ENCODE measurements around the gene CHST9. TPM values are rescaled to one million over a fixed set of nuclear protein-coding genes. Genes with fewer than 3 reads are reported as not detected.

CHST9 gene
- total and polyA plus RNA-seq, 10 of the 15 experiments (the other 5 are each of a cell fraction or from before 2014, with no cell fraction given): 0.34 TPM; not detected in 9

GRCh38 chr18:27081701-27082100, 103.4 kb downstream of the CHST9 start:
- ChIA-PET CTCF (no interaction called here), POLR2A (no interaction called here), RAD21 (ENCODE audit: unreplicated experiment) (no interaction called here), SMC1A (ENCODE audit: uncharacterized antibody, unreplicated experiment) (interaction anchor here (0.5 kb wide), 1 partner anchor 38 kb away, joined by 3 read pairs; no protein-coding TSS in a partner anchor)
- Histone ChIP-seq H3K79me2 (ENCODE audit: control insufficient read depth, insufficient read depth, low read length) (no peaks in the 10 kb centered on the region), H3K27ac (ENCODE audit: control insufficient read depth, insufficient read depth) (no peak overlapping the region), H3K4me2 (ENCODE audit: control insufficient read depth, insufficient read depth) (no peak overlapping the region), H3K9ac (ENCODE audit: control insufficient read depth, insufficient read depth, low read length) (no peak overlapping the region), H4K20me1 (ENCODE audit: control insufficient read depth, insufficient read depth) (no peaks in the 10 kb centered on the region), H3K4me3 (no peak overlapping the region), H3K4me1 (ENCODE audit: control insufficient read depth, insufficient read depth, low read length) (no peaks in the 10 kb centered on the region), H3K27me3 (replicated peaks in 1 of 2; ENCODE audit: control insufficient read depth in 2 of 2, insufficient read depth in 2 of 2, low read length in 1 of 2) (no peaks in the 10 kb centered on the region; a peak in 1 of 4 replicates), H3K36me3 (ENCODE audit: control insufficient read depth in 2 of 2, insufficient read depth in 2 of 2, low read length in 1 of 2) (no peaks in the 10 kb centered on the region), H2AFZ (ENCODE audit: control insufficient read depth, low read depth, low read length) (no peak overlapping the region), H3K9me3 (replicated peaks; ENCODE audit: control insufficient read depth, insufficient read depth, low read length) (no peaks in the 10 kb centered on the region)
- intact Hi-C loops (cut with micrococcal nuclease; ENCODE audit: unreplicated experiment) (no loop called here), in situ Hi-C loops (cut with MboI) (no loop called here)
- TF ChIP-seq YY1 (IDR thresholded peaks at IDR 0.05; ENCODE audit: low read depth, low read length) (no peak), ZNF217 (IDR thresholded peaks at IDR 0.05) (no peak), SIN3A (IDR thresholded peaks at IDR 0.05; ENCODE audit: low read depth, low read length) (no peak)
- 79% methylated on average over 1 of the region's 1 CpG for WGBS (ENCODE audit: insufficient coverage, insufficient replicate concordance, low lambda C conversion rate, missing lambda C conversion rate)
- DNase-seq (ENCODE audit: low read depth, low spot score) (no peak), ATAC-seq (no peak), FAIRE-seq (no peak)
- no TSS peak for BruUV-seq (replicated peaks)

- no peak overlapping the region for H3K27ac ChIP-seq (ENCODE audit: control insufficient read depth, insufficient read depth)
- no peaks in the 10 kb centered on the region for H3K79me2 ChIP-seq (ENCODE audit: control insufficient read depth, insufficient read depth, low read length)
- H2AFZ ChIP-seq (ENCODE audit: control insufficient read depth, low read depth, low read length): no peak overlapping the region
- no peaks in the 10 kb centered on the region for H3K9me3 ChIP-seq (replicated peaks; ENCODE audit: control insufficient read depth, insufficient read depth, low read length)
- ChIA-PET POLR2A (no interaction called here), CTCF (no interaction called here), SMC1A (ENCODE audit: uncharacterized antibody, unreplicated experiment) (no interaction called here), RAD21 (ENCODE audit: unreplicated experiment) (no interaction called here)
- WGBS (ENCODE audit: insufficient coverage, insufficient replicate concordance, low lambda C conversion rate, missing lambda C conversion rate): 70% methylated on average over 3 of the region's 3 CpGs
- intact Hi-C loops (cut with micrococcal nuclease; ENCODE audit: unreplicated experiment) (no loop called here), in situ Hi-C loops (cut with MboI) (no loop called here)
- H3K36me3 ChIP-seq (ENCODE audit: control insufficient read depth in 2 of 2, insufficient read depth in 2 of 2, low read length in 1 of 2): no peaks in the 10 kb centered on the region
- no peaks in the 10 kb centered on the region for H3K4me1 ChIP-seq (ENCODE audit: control insufficient read depth, insufficient read depth, low read length)
- DNase-seq (ENCODE audit: low read depth, low spot score) (no peak), ATAC-seq (no peak), FAIRE-seq (no peak)
- H3K9ac ChIP-seq (ENCODE audit: control insufficient read depth, insufficient read depth, low read length): no peak overlapping the region
- no TSS peak for BruUV-seq (replicated peaks)
- H4K20me1 ChIP-seq (ENCODE audit: control insufficient read depth, insufficient read depth): no peaks in the 10 kb centered on the region
- no peak overlapping the region for H3K4me2 ChIP-seq (ENCODE audit: control insufficient read depth, insufficient read depth)
- H3K4me3 ChIP-seq: no peak overlapping the region
- H3K27me3 ChIP-seq (replicated peaks in 1 of 2; ENCODE audit: control insufficient read depth in 2 of 2, insufficient read depth in 2 of 2, low read length in 1 of 2): no peaks in the 10 kb centered on the region; a peak in 1 of 4 replicates
- TF ChIP-seq ZBED1 (IDR thresholded peaks at IDR 0.05; ENCODE audit: borderline replicate concordance) (no peak), BCL11A (IDR thresholded peaks at IDR 0.05; ENCODE audit: low read depth, low read length) (no peak), GABPA (IDR thresholded peaks at IDR 0.05; ENCODE audit: low read depth) (no peak), EED (IDR thresholded peaks at IDR 0.05; ENCODE audit: low read depth) (no peak), ZBTB33 (IDR thresholded peaks at IDR 0.05) (no peak), IRF5 (IDR thresholded peaks at IDR 0.05; ENCODE audit: borderline replicate concordance) (no peak), KAT2A (conservative IDR thresholded peaks at IDR 0.05; ENCODE audit: control insufficient read depth, low read depth, low read length) (no peak), ATF7 (IDR thresholded peaks at IDR 0.05; ENCODE audit: low read depth) (no peak), EZH2 (IDR thresholded peaks at IDR 0.05; ENCODE audit: borderline replicate concordance, control insufficient read depth, low read depth, low read length) (no peak)
These were observed 109.3 kb downstream of the CHST9 start for GRCh38 chr18:27075828-27076227.

All from GM12878 (cell line).